HEK293 (cell line): ENCODE data around the gene POLR2C.

Experiments used
- CTCF ChIA-PET: fragments of 350-600 bp; formaldehyde crosslinking; extraction: SDS; loops from one replicate; lab custom pipeline; 2021; ENCODE audit warnings: antibody characterized with exemption; lab: Yijun Ruan, JAX
- POLR2A ChIA-PET: fragments of 300-600 bp; formaldehyde crosslinking; extraction: SDS; loops from one replicate; lab custom pipeline; 2020; ENCODE audit warnings: antibody characterized with exemption, inconsistent platforms; lab: Yijun Ruan, JAX
- H3K27ac ChIP-seq: fragments of 200-500 bp; sonication (Bioruptor generic); 2 replicates; pipeline ENCODE4 v1.5.1; 2014; ENCODE audit warnings: low read depth, low read length, control low read depth, inconsistent platforms; ENCODE audit errors: extremely low read depth
- H3K36me3 ChIP-seq, 2 experiments: fragments of 200-500 bp in 1 of 2; sonication (Bioruptor generic) in 1 of 2; 1 replicate in 1 of 2; 2 replicates in 1 of 2; pipeline ENCODE4 v1.5.1; 2014 to 2017; ENCODE audit warnings: inconsistent platforms in 2 of 2, low read length in 2 of 2; ENCODE audit not compliant: control insufficient read depth in 2 of 2, insufficient read depth in 1 of 2
- H3K4me1 ChIP-seq: fragments of 200-500 bp; sonication (Bioruptor generic); 2 replicates; pipeline ENCODE4 v1.5.1; 2014; ENCODE audit warnings: mild to moderate bottlenecking, low read length, inconsistent platforms; ENCODE audit not compliant: control insufficient read depth, insufficient read depth
- H3K4me3 ChIP-seq: 2 replicates; pipeline ENCODE4 v1.5.1; 2011; ENCODE audit warnings: low read depth, mild to moderate bottlenecking, control low read depth, low read length, moderate library complexity
- H3K9me3 ChIP-seq: fragments of 200-500 bp; sonication (Bioruptor generic); 2 replicates; pipeline ENCODE4 v1.5.1; 2014; ENCODE audit warnings: low read depth, low read length, inconsistent platforms; ENCODE audit not compliant: control insufficient read depth, insufficient read depth
- BCL11B ChIP-seq: fragments of 450-650 bp; formaldehyde crosslinking; IDR thresholded peaks from 2 replicates; pipeline ENCODE4 v1.5.1; 2016; ENCODE audit warnings: low read depth, missing biosample characterization, missing genetic modification characterization
- KLF9 ChIP-seq: fragments of 450-650 bp; formaldehyde crosslinking; IDR thresholded peaks from 2 replicates; pipeline ENCODE4 v1.5.1; 2016; ENCODE audit warnings: missing biosample characterization, missing genetic modification characterization, low read depth
- SETDB1 ChIP-seq: IDR thresholded peaks from one replicate; pipeline ENCODE4 v1.6.1; 2017; ENCODE audit warnings: mild to moderate bottlenecking, low read length, moderate library complexity, mixed read lengths; ENCODE audit not compliant: insufficient read length
- SP3 ChIP-seq: fragments of 450-650 bp; formaldehyde crosslinking; IDR thresholded peaks from 2 replicates; pipeline ENCODE4 v1.5.1; 2016; ENCODE audit warnings: missing biosample characterization, missing genetic modification characterization
- ZNF133 ChIP-seq: fragments of 450-650 bp; formaldehyde crosslinking; IDR thresholded peaks from 2 replicates; pipeline ENCODE4 v1.5.1; 2016; ENCODE audit warnings: missing biosample characterization, missing genetic modification characterization
- ZNF146 ChIP-seq: fragments of 450-650 bp; formaldehyde crosslinking; IDR thresholded peaks from 2 replicates; pipeline ENCODE4 v1.5.1; 2016; ENCODE audit warnings: missing biosample characterization, missing genetic modification characterization
- ZNF223 ChIP-seq: fragments of 450-650 bp; formaldehyde crosslinking; IDR thresholded peaks from 2 replicates; pipeline ENCODE4 v1.5.1; 2016; ENCODE audit warnings: missing biosample characterization, missing genetic modification characterization
- ZNF37A ChIP-seq: fragments of 450-650 bp; IDR thresholded peaks from 2 replicates; pipeline ENCODE4 v1.5.1; 2018; ENCODE audit warnings: missing biosample characterization, missing genetic modification characterization
- ZNF629 ChIP-seq: fragments of 450-650 bp; formaldehyde crosslinking; IDR thresholded peaks from 2 replicates; pipeline ENCODE4 v1.5.1; 2017; ENCODE audit warnings: missing biosample characterization, missing genetic modification characterization
- ZNF747 ChIP-seq: fragments of 450-650 bp; formaldehyde crosslinking; IDR thresholded peaks from 2 replicates; pipeline ENCODE4 v1.5.1; 2016; ENCODE audit warnings: missing biosample characterization, missing genetic modification characterization
- TF ChIP-seq, protein P1 (sequence below): fragments of 450-650 bp; IDR thresholded peaks from 2 replicates; pipeline ENCODE4 v1.5.1; 2018; ENCODE audit warnings: missing biosample characterization, missing genetic modification characterization
- TF ChIP-seq, protein P2 (sequence below): fragments of 450-650 bp; formaldehyde crosslinking; IDR thresholded peaks from 2 replicates; pipeline ENCODE4 v1.5.1; 2016; ENCODE audit warnings: missing biosample characterization, missing genetic modification characterization

POLR2C gene

DNA sequence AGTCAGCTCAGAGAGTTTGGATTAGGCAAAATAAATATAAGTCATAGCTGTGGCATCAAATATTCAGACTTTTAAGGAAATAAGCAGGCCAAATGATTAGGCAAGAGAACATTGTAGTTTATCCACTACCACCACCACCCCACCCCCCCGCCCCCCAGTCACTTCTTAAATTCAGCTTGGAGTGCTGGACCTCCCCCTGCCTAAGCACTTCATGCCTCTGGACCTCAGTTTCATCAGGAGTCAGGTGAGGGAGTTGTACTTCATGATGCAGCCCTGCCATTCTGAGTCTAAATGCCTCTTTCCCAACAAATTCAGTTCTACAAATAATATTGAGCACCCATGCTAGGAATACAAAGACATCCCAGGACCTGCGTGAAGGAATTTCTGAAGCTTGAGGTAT, 2.0 kb downstream of the POLR2C start (continued):
- TF ChIP-seq ZNF37A (tag by site-specific recombination) (no peak), ZNF629 (tag by site-specific recombination) (no peak), ZNF133 (tag by site-specific recombination) (no peak)

- no peak overlapping the region for H3K27ac ChIP-seq
- ChIA-PET CTCF (no interaction called here), POLR2A (no interaction called here)
- peaks cover 28 to 98% of the 10 kb centered on the region in 2 experiments for H3K36me3 ChIP-seq
- no peaks in the 10 kb centered on the region; the same call in 1 of the 2 replicates for H3K4me1 ChIP-seq
- TF ChIP-seq BCL11B (tag by site-specific recombination): no peak
- TF ChIP-seq ZNF747 (tag by site-specific recombination): no peak
- TF ChIP-seq ZNF146: no peak
- no peak for TF ChIP-seq SP3 (tag by site-specific recombination)
- H3K4me3 ChIP-seq: no peak overlapping the region
- no peaks in the 10 kb centered on the region for H3K9me3 ChIP-seq
Measured at GRCh38 chr16:57468346-57468745, 5.9 kb downstream of the POLR2C start.

DNA sequence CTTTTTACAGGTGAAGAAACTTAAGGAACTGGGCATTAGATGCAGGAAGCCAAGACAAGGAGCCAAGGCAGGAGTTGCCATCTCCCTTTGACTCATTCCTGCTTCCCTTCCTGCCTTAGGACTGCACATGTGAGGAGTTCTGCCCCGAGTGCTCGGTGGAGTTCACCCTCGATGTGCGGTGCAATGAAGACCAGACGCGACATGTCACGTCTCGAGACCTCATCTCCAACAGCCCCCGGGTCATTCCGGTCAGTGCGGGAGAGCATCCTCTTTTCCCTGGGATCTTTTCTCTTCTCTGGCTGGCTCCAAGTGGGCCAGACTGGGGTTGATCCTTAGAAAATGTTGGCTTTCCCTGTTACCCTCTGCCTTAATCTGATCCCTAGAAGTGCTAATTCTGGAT, 6.6 kb downstream of the POLR2C start:
- H3K4me1 ChIP-seq: no peaks in the 10 kb centered on the region
- ChIA-PET POLR2A (no interaction called here), CTCF (no interaction called here)
- no peak overlapping the region for H3K27ac ChIP-seq
- peaks cover 24 to 98% of the 10 kb centered on the region in 2 experiments for H3K36me3 ChIP-seq
- no peaks in the 10 kb centered on the region for H3K9me3 ChIP-seq
- no peak overlapping the region for H3K4me3 ChIP-seq
- TF ChIP-seq, protein P1, sequence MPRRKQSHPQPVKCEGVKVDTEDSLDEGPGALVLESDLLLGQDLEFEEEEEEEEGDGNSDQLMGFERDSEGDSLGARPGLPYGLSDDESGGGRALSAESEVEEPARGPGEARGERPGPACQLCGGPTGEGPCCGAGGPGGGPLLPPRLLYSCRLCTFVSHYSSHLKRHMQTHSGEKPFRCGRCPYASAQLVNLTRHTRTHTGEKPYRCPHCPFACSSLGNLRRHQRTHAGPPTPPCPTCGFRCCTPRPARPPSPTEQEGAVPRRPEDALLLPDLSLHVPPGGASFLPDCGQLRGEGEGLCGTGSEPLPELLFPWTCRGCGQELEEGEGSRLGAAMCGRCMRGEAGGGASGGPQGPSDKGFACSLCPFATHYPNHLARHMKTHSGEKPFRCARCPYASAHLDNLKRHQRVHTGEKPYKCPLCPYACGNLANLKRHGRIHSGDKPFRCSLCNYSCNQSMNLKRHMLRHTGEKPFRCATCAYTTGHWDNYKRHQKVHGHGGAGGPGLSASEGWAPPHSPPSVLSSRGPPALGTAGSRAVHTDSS (tag by site-specific recombination): no peak
- TF ChIP-seq ZNF223 (tag by site-specific recombination): no peak

- TF ChIP-seq SETDB1 (no peak), KLF9 (peak; percentile 44; the same call in 1 of the 2 replicates)
- TF ChIP-seq, protein P2, sequence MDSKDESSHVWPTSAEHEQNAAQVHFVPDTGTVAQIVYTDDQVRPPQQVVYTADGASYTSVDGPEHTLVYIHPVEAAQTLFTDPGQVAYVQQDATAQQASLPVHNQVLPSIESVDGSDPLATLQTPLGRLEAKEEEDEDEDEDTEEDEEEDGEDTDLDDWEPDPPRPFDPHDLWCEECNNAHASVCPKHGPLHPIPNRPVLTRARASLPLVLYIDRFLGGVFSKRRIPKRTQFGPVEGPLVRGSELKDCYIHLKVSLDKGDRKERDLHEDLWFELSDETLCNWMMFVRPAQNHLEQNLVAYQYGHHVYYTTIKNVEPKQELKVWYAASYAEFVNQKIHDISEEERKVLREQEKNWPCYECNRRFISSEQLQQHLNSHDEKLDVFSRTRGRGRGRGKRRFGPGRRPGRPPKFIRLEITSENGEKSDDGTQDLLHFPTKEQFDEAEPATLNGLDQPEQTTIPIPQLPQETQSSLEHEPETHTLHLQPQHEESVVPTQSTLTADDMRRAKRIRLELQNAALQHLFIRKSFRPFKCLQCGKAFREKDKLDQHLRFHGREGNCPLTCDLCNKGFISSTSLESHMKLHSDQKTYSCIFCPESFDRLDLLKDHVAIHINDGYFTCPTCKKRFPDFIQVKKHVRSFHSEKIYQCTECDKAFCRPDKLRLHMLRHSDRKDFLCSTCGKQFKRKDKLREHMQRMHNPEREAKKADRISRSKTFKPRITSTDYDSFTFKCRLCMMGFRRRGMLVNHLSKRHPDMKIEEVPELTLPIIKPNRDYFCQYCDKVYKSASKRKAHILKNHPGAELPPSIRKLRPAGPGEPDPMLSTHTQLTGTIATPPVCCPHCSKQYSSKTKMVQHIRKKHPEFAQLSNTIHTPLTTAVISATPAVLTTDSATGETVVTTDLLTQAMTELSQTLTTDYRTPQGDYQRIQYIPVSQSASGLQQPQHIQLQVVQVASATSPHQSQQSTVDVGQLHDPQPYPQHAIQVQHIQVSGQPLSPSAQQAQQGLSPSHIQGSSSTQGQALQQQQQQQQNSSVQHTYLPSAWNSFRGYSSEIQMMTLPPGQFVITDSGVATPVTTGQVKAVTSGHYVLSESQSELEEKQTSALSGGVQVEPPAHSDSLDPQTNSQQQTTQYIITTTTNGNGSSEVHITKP: peak; percentile 95
- ChIA-PET POLR2A (no interaction called here), CTCF (interaction anchor here (0.5 to 1.1 kb wide), 3 partner anchors 13 to 127 kb away, joined by 3 to 7 read pairs (median 3); no protein-coding TSS in a partner anchor)
- no peaks in the 10 kb centered on the region for H3K4me1 ChIP-seq
- H3K4me3 ChIP-seq: no peak overlapping the region
- peaks cover 16 to 97% of the 10 kb centered on the region in 2 experiments for H3K36me3 ChIP-seq
- H3K9me3 ChIP-seq: no peaks in the 10 kb centered on the region
- no peak overlapping the region for H3K27ac ChIP-seq
Measured at GRCh38 chr16:57469917-57470470, 7.5 kb downstream of the POLR2C start.
